GM18951 (cell line): Measurements from ENCODE around the gene KDM4C.
"Not testable (repeated sequence)": the region's sequence is repeated elsewhere in the genome, so short reads cannot be mapped to it uniquely, and the experiment has no call there.

Source experiments
- POLR2A ChIP-seq: IDR thresholded peaks from 4 replicates; pipeline ENCODE4 v1.6.1; 2011; ENCODE audit warnings: mild to moderate bottlenecking; ENCODE audit not compliant: insufficient read length, insufficient read depth; ENCODE audit errors: extremely low read depth
- in situ Hi-C: fragments of 300-500 bp; cut with MboI; formaldehyde crosslinking; loops from one replicate; pipeline ENCODE4 v1.12.0; 2022; ENCODE audit warnings: low sequenced_read_pairs, mixed read lengths, inconsistent platforms; ENCODE audit not compliant: unreplicated experiment

KDM4C gene

GRCh38 chr9:6757456-6758247, at the start of gene KDM4C:
Gene KDM4C, plus strand, starts transcription at chr9:6757973. Its CDS starts 35,016 bp downstream, at chr9:6792989.
- in situ Hi-C loops = no loop called here
- TF ChIP-seq POLR2A = peak; percentile 98

- in situ Hi-C loops = no loop called here
- TF ChIP-seq POLR2A = no peak
Observed at GRCh38 chr9:6708732-6709131, 49.0 kb upstream of the KDM4C start.

- in situ Hi-C loops = no loop called here
Observed at GRCh38 chr9:6711403-6711802, 46.4 kb upstream of the KDM4C start.

GRCh38 chr9:6712041-6712440, 45.7 kb upstream of the KDM4C start:
- in situ Hi-C loops = no loop called here
- TF ChIP-seq POLR2A = no peak

More at GRCh38 chr9:6711403-6711802, 46.4 kb upstream of the KDM4C start:
- no peak for TF ChIP-seq POLR2A

GRCh38 chr9:6714176-6714575, 43.6 kb upstream of the KDM4C start:
- in situ Hi-C loops = no loop called here

GRCh38 chr9:6715153-6715754, 42.5 kb upstream of the KDM4C start:
- in situ Hi-C loops = not testable (repeated sequence)

More at GRCh38 chr9:6714176-6714575, 43.6 kb upstream of the KDM4C start:
- no peak for TF ChIP-seq POLR2A

GRCh38 chr9:6715755-6716643, 41.8 kb upstream of the KDM4C start:
- peak; percentile 93 for TF ChIP-seq POLR2A
- in situ Hi-C loops = no loop called here

GRCh38 chr9:6716766-6717165, 41.0 kb upstream of the KDM4C start:
- no peak for TF ChIP-seq POLR2A
- in situ Hi-C loops = no loop called here

GRCh38 chr9:6723881-6724420, 33.8 kb upstream of the KDM4C start:
- in situ Hi-C loops = no loop called here
- TF ChIP-seq POLR2A = no peak

- in situ Hi-C loops = no loop called here
- no peak for TF ChIP-seq POLR2A
Observed at GRCh38 chr9:6733257-6733656, 24.5 kb upstream of the KDM4C start.

- in situ Hi-C loops = no loop called here
Observed at GRCh38 chr9:6733831-6734230, 23.9 kb upstream of the KDM4C start.

GRCh38 chr9:6735422-6735821, 22.4 kb upstream of the KDM4C start:
- no peak for TF ChIP-seq POLR2A
- in situ Hi-C loops = no loop called here

More at GRCh38 chr9:6733831-6734230, 23.9 kb upstream of the KDM4C start:
- TF ChIP-seq POLR2A = no peak

- in situ Hi-C loops = no loop called here
Observed at GRCh38 chr9:6739218-6739617, 18.6 kb upstream of the KDM4C start.

GRCh38 chr9:6748861-6749260, 8.9 kb upstream of the KDM4C start:
- in situ Hi-C loops = not testable (repeated sequence)

More at GRCh38 chr9:6739218-6739617, 18.6 kb upstream of the KDM4C start:
- TF ChIP-seq POLR2A = no peak

GRCh38 chr9:6754861-6755260, 2.9 kb upstream of the KDM4C start:
- in situ Hi-C loops = not testable (repeated sequence)
